Natural killer cell treated with Interleukin-12 subunit alpha and Interleukin-12 subunit beta and Interleukin-15 and Interleukin-18, amount 100 ng/mL, for 72 hours (primary cell): ENCODE results near the gene PIK3R1. TPM values are rescaled to one million over a fixed set of nuclear protein-coding genes. Genes with fewer than 3 reads are reported as not detected.
"Not testable (repeated sequence)": the region's sequence is repeated elsewhere in the genome, so short reads cannot be mapped to it uniquely, and the experiment has no call there.

Experiments used
- ATAC-seq, 2 donors: fragments of 150-1000 bp; cut with Tn5 transposase in 1 of 2; sonication (Bioruptor Pico), chemical (Tn5 transposase) in 1 of 2; 2 replicates each; pipeline ENCODE4 v1.10.0; 2021
- DNase-seq: peaks from one replicate; pipeline ENCODE4 v3.0.0; 2022; ENCODE audit warnings: low spot score
- H3K27ac Mint-ChIP-seq, 2 donors: 1 replicate in 1 of 2; 2 replicates in 1 of 2; pipeline ENCODE4 v1.8.0; 2022; ENCODE audit warnings: mixed read lengths in 2 of 2, mild to moderate bottlenecking in 1 of 2, moderate library complexity in 1 of 2
- H3K27me3 Mint-ChIP-seq, 2 donors: 1 replicate in 1 of 2; 2 replicates in 1 of 2; pipeline ENCODE4 v1.8.0; 2022; ENCODE audit warnings: mixed read lengths in 2 of 2
- H3K36me3 Mint-ChIP-seq: one replicate; pipeline ENCODE4 v1.8.0; 2022; ENCODE audit warnings: mixed read lengths
- H3K4me1 Mint-ChIP-seq, 2 donors: 1 replicate in 1 of 2; 2 replicates in 1 of 2; pipeline ENCODE4 v1.8.0; 2022; ENCODE audit warnings: low read depth in 2 of 2, mixed read lengths in 2 of 2, mild to moderate bottlenecking in 1 of 2
- H3K4me3 Mint-ChIP-seq: one replicate; pipeline ENCODE4 v1.8.0; 2022; ENCODE audit warnings: mixed read lengths
- H3K9me3 Mint-ChIP-seq: 2 replicates; pipeline ENCODE4 v1.8.0; 2022; ENCODE audit warnings: mixed read lengths
- total RNA-seq, 2 donors: library from RNA; stranded (reverse); gene quantifications; one replicate each; pipeline ENCODE4 v1.2.3, GENCODE V29; 2022

PIK3R1 gene
- total RNA-seq, 2 donors from 2014 or later = 141 to 195 TPM

DNA sequence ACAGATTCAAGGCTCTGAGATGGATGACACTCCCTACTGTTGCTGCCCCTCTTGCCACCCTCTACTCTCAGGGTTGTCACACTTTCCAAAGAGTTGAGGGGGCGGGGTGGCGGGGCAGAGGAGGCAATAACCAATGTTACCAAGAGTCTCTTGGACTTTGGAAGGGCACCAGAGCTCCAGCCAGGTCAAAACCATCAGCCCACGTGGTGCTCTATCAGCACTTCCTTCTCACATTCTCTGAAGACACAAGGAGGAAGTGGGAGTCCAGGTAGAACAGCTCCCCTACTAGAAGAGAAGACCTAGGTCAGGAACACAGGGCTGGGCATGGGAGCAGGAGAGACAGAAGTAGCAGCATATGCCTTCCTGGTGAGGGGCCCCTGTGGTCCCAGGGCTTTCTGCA is 33.0 kb upstream of the PIK3R1 start:
- Mint-ChIP-seq H3K36me3 (no peaks in the 10 kb centered on the region), H3K27ac (no peak overlapping the region)

DNA sequence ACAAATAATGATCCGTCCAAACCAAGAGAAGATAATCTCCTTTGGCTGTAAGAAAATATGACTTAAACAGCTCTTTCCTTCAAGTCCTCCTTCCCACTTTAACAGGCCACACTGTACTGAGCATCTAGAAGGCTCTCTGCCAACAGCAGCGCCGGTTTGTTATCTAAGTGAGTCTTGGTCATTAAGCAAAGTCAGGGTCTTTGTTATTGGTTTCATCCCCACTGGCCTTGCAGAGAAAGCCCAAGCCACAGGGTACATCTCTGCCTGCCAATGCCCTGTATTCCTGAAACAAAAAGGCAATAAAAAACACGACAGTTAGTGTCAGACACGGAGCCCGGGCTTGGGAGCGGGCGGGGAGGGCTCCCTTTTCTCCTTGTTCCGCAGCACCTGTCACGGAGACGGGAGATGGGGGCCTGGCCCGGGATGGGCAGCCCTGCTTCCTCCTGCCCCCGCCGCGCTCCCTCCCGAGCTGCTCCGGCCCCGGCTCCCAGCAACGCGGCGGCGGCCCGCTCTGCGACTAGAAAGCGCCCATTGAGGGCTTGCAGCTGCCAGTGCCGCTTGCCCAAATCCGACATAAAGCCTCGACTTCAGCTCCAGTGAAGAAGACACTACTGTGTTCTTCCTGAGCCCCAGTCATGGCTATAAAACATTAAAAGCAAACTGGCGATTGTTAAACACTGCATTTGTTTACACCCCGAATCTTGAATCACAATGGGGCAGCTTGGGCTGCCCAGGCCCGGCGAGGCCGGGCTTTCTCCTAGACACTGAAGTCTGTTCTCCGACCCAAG is 28.1 kb upstream of the PIK3R1 start:
- Mint-ChIP-seq H3K4me3 (no peak overlapping the region), H3K9me3 (no peaks in the 10 kb centered on the region), H3K4me1 (no peaks in the 10 kb centered on the region), H3K27me3 (no peaks in the 10 kb centered on the region), H3K36me3 (no peaks in the 10 kb centered on the region), H3K27ac (no peak overlapping the region)
- DNase-seq (no peak), ATAC-seq (peak in 1 of 2 donors; percentile 36)

More for the DNA sequence above, 33.0 kb upstream of the PIK3R1 start:
- H3K27me3 Mint-ChIP-seq = no peaks in the 10 kb centered on the region
- H3K4me1 Mint-ChIP-seq = peaks cover 2 to 3% of the 10 kb centered on the region in 2 donors
- no peaks in the 10 kb centered on the region for H3K9me3 Mint-ChIP-seq
- H3K4me3 Mint-ChIP-seq = no peak overlapping the region
- DNase-seq (no peak), ATAC-seq (no peak)

DNA sequence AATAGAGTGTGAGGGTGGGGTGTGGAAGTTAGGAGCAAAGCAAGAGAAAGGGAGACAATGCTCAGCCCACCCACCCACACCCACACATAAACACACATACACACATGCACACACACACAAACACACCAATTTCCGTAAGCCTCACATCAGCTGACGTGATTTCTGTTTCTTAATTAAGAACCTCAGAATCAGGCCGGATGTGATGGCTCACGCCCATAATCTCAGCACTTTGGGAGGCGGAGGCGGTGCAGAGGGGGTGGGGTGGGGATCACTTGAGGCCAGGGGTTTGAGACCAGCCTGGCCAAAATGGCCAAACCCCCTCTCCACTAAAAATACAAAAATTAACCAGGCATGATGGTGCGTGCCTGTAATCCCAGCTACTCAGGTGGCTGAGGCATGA is 26.4 kb upstream of the PIK3R1 start:
- ATAC-seq (no peak), DNase-seq (no peak)
- no peaks in the 10 kb centered on the region for H3K36me3 Mint-ChIP-seq
- no peak overlapping the region for H3K4me3 Mint-ChIP-seq
- no peaks in the 10 kb centered on the region for H3K27me3 Mint-ChIP-seq
- H3K9me3 Mint-ChIP-seq = no peaks in the 10 kb centered on the region
- H3K27ac Mint-ChIP-seq = no peak overlapping the region
- H3K4me1 Mint-ChIP-seq = peaks cover 5 to 8% of the 10 kb centered on the region in 2 donors

DNA sequence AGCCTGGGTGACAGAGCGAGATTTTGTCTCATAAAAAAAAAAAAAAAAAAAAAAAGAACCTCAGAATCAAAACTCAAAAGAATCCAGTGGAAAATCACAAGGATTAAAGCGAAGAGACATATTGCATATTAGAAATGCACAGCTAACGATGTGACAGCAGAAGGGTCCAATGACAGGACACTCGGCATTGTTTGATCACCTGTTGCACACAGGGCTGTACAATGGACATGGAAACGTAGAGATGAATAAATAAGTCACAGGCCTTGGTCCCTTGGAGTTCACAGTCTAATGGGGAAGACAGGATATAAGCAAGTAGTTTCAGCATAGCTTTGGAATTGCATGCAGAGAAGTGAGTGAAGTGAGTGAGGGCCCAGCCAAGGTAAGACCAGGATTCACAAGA is 25.9 kb upstream of the PIK3R1 start:
- no peak overlapping the region for H3K27ac Mint-ChIP-seq
- no peaks in the 10 kb centered on the region for H3K36me3 Mint-ChIP-seq
- ATAC-seq (no peak), DNase-seq (no peak)
- no peak overlapping the region for H3K4me3 Mint-ChIP-seq
- no peaks in the 10 kb centered on the region for H3K27me3 Mint-ChIP-seq
- peaks cover 5 to 9% of the 10 kb centered on the region in 2 donors for H3K4me1 Mint-ChIP-seq
- H3K9me3 Mint-ChIP-seq = no peaks in the 10 kb centered on the region

DNA sequence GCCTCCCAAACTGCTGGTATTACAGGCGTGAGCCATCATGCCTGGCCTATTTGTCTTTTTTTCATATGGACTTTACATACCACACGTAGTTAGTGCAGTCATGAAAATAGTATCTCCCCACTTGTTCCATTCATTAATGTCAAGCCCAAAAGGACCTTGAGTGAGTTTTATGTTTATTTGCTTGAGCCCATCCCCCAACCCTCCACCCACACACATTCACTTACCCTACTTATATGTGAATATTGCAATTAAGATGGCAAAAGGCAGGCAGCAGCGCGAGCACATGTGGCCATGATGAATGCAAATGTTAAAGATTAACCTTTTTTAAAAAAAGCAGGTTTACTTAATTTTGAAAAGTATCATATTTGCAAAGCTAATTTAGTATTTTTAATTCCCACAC is 24.9 kb upstream of the PIK3R1 start:
- Mint-ChIP-seq H3K4me3 (no peak overlapping the region), H3K36me3 (no peaks in the 10 kb centered on the region), H3K9me3 (no peaks in the 10 kb centered on the region), H3K27me3 (no peaks in the 10 kb centered on the region), H3K4me1 (peaks cover 5 to 9% of the 10 kb centered on the region in 2 donors), H3K27ac (no peak overlapping the region)
- no peak for ATAC-seq
- DNase-seq = no peak

DNA sequence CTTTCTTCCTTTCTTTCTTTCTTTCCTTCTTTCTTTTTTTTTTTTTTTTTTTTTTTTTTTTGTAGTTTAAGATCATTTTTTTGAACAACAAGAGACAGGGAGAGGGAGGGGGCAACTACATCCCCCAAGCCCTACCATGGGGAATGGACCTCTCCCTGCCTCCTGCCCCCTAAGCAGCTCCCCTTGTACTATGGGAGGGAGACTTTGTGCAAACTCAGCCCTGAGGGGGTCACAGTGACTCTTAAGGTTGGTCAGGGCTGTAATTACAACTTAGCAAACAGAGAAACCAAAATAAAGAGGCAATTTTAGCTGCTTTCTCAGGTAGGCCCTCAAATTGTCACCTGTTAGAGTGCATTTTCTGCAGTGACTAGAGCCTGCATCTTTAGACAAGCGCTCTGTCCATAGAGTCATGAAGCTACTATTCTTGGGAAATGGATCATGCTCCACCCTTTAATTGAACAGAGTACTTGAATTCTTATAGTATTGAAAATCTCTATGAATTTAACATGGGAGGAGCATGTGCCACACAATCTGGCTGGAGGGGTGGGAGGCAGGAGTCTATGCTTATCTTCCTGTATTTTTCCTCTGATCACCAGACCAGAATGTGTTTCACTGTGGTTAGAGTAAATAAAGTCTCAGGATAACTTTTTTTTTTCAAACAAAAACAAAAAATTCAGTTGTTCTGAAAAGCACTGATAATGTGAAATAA is 24.3 kb upstream of the PIK3R1 start:
- peaks cover 5 to 9% of the 10 kb centered on the region in 2 donors for H3K4me1 Mint-ChIP-seq
- no peaks in the 10 kb centered on the region for H3K36me3 Mint-ChIP-seq
- no peaks in the 10 kb centered on the region for H3K27me3 Mint-ChIP-seq
- no peak for ATAC-seq
- no peak overlapping the region for H3K27ac Mint-ChIP-seq
- DNase-seq = no peak
- H3K9me3 Mint-ChIP-seq = no peaks in the 10 kb centered on the region
- no peak overlapping the region for H3K4me3 Mint-ChIP-seq

DNA sequence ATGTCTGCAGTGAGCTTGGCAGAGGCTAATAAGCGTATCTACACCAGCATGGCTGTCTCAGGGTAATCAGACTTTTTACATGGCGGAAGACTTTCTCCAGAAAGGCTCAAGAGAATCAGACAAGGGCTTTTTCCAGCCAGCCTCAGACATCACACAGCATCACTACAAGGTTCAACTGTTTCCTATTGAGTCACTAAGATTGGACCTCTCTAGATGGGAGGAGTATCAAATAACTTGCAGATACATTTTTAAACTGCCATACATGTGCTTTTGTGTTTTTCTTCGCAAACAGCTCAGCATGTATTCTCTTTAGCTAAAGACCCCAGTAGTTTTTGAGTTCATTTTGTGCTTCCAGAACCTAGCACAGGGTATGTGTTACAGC is 22.9 kb upstream of the PIK3R1 start:
- H3K4me3 Mint-ChIP-seq = no peak overlapping the region

DNA sequence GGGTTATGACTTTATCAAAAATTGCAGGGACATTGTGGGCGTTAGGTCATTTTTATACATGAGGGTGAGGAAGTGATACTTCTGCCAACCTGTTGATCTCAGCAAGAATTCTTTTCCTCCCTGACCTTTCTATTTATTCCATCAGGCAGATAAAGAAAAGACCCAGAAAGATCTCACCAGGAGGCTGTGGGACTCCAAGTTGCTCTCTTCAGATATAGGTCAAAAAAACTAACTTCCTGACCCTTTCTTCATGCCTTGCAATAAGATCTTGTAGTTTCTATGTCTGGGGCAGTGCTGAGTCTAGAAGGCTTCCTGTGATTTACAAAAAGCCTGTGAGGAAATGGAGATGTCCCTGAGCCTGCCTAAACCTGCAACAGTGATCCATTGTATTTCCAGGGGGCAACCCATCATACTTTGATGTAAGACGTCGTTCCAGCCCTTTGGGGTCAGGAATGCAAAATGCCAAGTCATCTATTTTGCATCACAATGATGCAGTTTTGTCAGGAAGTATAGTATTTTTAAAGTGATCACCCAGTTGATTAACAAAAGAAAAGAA is 22.0 kb upstream of the PIK3R1 start:
- Mint-ChIP-seq H3K4me1 (peaks cover 11 to 15% of the 10 kb centered on the region in 2 donors), H3K27ac (no peak overlapping the region), H3K9me3 (peaks cover 3% of the 10 kb centered on the region), H3K27me3 (peaks cover 3 to 7% of the 10 kb centered on the region in 2 donors), H3K36me3 (no peaks in the 10 kb centered on the region), H3K4me3 (no peak overlapping the region)
- ATAC-seq (no peak), DNase-seq (no peak)

More for the DNA sequence above, 22.9 kb upstream of the PIK3R1 start:
- ATAC-seq (no peak), DNase-seq (no peak)
- H3K27me3 Mint-ChIP-seq = peaks cover 3 to 7% of the 10 kb centered on the region in 2 donors
- peaks cover 3% of the 10 kb centered on the region for H3K9me3 Mint-ChIP-seq
- H3K27ac Mint-ChIP-seq = no peak overlapping the region
- peaks cover 11 to 15% of the 10 kb centered on the region in 2 donors for H3K4me1 Mint-ChIP-seq
- H3K36me3 Mint-ChIP-seq = no peaks in the 10 kb centered on the region

DNA sequence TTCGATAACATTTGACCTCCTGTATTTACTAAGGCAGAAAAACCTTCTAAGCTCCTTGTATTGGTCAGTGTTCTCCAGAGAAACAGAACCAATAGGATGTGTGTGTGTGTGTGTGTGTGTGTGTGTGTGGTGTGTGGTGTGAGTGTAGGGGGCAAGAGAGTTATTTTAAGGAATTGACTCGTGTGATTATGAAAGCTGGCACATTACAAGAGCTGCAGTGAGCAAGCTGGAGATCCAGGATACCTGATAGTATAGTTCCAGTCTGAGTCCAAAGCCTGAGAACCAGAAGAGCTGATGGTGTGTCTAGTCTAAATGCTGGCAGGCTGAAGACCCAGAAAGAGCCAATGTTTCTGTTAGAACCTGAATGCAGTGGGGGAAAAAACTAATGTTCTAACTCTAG is 21.2 kb upstream of the PIK3R1 start:
- ATAC-seq (no peak), DNase-seq (no peak)
- peaks cover 3 to 7% of the 10 kb centered on the region in 2 donors for H3K27me3 Mint-ChIP-seq
- H3K27ac Mint-ChIP-seq = no peak overlapping the region
- no peaks in the 10 kb centered on the region for H3K36me3 Mint-ChIP-seq
- no peak overlapping the region for H3K4me3 Mint-ChIP-seq
- H3K9me3 Mint-ChIP-seq = peaks cover 3% of the 10 kb centered on the region
- peaks cover 11 to 15% of the 10 kb centered on the region in 2 donors for H3K4me1 Mint-ChIP-seq

DNA sequence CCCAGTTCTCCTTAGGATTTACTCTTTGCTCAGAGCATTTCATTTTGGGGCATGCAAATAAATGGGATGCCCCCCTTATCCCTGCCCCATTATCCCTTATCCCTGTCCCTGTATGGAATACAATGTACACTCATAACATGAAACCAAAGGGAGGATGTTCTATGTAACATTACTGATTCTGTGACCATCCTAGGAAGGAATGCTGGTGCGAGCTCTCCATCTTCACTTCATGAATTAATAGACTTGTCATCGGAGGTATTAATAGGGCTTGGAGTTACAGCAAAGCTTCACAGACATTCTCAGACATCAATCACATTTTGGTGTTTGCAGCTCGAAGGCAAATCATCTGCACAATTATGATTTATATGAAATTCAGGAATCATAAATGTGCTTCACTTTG is 20.4 kb upstream of the PIK3R1 start:
- H3K27me3 Mint-ChIP-seq = peaks cover 3 to 7% of the 10 kb centered on the region in 2 donors
- H3K27ac Mint-ChIP-seq = no peak overlapping the region
- peaks cover 3% of the 10 kb centered on the region for H3K9me3 Mint-ChIP-seq
- H3K36me3 Mint-ChIP-seq = no peaks in the 10 kb centered on the region
- no peak overlapping the region for H3K4me3 Mint-ChIP-seq
- ATAC-seq (no peak), DNase-seq (no peak)
- H3K4me1 Mint-ChIP-seq = peaks cover 11 to 19% of the 10 kb centered on the region in 2 donors

DNA sequence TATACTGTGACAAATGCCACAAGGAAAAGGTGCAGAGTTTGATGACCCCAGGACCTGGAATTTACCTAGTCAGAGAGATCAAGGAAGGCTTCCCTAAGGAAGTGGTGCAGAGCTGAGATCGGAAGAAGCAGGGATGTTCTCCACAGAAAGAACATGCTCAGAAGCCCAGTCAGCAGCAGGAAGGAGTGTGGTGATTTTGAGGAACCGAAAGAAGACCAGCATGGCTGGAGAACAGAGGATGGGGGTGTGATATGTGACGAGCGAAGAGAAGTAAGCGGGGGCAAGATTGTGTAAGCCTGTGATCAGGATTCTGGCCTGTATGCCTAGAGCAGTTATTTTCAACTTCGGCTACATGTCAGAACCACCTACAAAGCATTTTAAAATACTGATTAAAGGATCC is 18.7 kb upstream of the PIK3R1 start:
- no peak overlapping the region for H3K4me3 Mint-ChIP-seq
- no peak for DNase-seq
- no peaks in the 10 kb centered on the region for H3K36me3 Mint-ChIP-seq
- peak overlapping the region in 1 of 2 donors; percentile 85 for H3K27ac Mint-ChIP-seq
- ATAC-seq = no peak
- H3K27me3 Mint-ChIP-seq = peaks cover 3 to 7% of the 10 kb centered on the region in 2 donors
- H3K9me3 Mint-ChIP-seq = peaks cover 3% of the 10 kb centered on the region
- H3K4me1 Mint-ChIP-seq = peaks cover 15 to 22% of the 10 kb centered on the region in 2 donors

DNA sequence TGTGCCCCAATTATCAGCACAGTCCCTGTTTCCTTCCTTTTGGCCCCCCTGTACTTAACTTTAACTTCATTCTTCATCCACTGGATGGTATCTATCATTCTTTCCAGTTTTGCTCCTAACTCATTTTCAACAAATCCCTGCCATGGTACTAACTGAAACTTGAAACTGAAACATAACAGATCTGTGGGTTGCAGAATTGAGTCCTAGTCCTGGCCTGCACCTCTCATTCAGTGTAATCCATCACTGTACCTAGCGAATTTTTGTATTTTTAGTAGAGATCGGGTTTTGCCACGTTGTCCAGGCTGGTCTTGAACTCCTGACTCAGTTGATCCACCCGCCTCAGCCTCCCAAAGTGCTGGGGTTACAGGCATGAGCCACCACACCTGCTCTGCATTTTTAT is 15.3 kb upstream of the PIK3R1 start:
- peaks cover 7 to 16% of the 10 kb centered on the region in 2 donors for H3K27me3 Mint-ChIP-seq
- H3K9me3 Mint-ChIP-seq = peaks cover 3% of the 10 kb centered on the region
- H3K4me3 Mint-ChIP-seq = no peak overlapping the region
- DNase-seq = no peak
- H3K36me3 Mint-ChIP-seq = no peaks in the 10 kb centered on the region
- H3K4me1 Mint-ChIP-seq = peaks cover 9 to 13% of the 10 kb centered on the region in 2 donors
- H3K27ac Mint-ChIP-seq = no peak overlapping the region
- no peak for ATAC-seq

DNA sequence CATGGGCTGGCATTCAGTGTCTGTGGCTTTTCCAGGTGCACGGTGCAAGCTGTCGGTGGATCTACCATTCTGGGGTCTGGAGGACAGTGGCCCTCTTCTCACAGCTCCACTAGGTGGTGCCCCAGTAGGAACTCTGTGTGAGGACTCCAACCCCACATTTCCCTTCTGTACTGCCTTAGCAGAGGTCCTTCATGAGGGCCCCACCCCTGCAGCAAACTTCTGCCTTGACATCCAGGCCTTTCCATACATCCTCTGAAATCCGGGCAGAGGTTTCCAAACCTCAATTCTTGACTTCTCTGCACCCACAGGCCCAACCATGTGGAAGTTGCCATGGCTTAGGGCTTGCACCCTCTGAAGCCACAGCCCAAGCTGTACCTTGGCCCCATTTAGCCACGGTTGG is 4.9 kb upstream of the PIK3R1 start:
- H3K36me3 Mint-ChIP-seq = peaks cover 15% of the 10 kb centered on the region
- not testable (repeated sequence) for ATAC-seq, H3K9me3 Mint-ChIP-seq

More for the DNA sequence above, 4.9 kb upstream of the PIK3R1 start:
- H3K4me3 Mint-ChIP-seq, H3K27ac Mint-ChIP-seq, DNase-seq: not testable (repeated sequence)
- peaks cover 16 to 19% of the 10 kb centered on the region in 2 donors for H3K4me1 Mint-ChIP-seq
- peaks cover 8 to 11% of the 10 kb centered on the region in 2 donors for H3K27me3 Mint-ChIP-seq
